Renal pelvis (tissue), 4 donors: ENCODE data around the gene ZNF143. TPM values are rescaled to one million over a fixed set of nuclear protein-coding genes. Genes with fewer than 3 reads are reported as not detected.
"Not testable (repeated sequence)": the region's sequence is repeated elsewhere in the genome, so short reads cannot be mapped to it uniquely, and the experiment has no call there.

Experiments
- DNase-seq: peaks from one replicate; pipeline ENCODE4 v3.0.0-alpha.2; 2013
- polyA plus RNA-seq, 3 donors: library from polyadenylated mRNA; unstranded; fragments of 120-200 nt; gene quantifications; one replicate each; pipeline ENCODE4 v1.2.1, GENCODE V29; 2013; ENCODE audit not compliant: insufficient read length in 3 of 3

The ZNF143 gene
- polyA plus RNA-seq, 3 donors: 26.2 to 29.9 (median 27.3) TPM

GRCh38 chr11:9533736-9534473 lies 73.1 kb downstream of the ZNF143 start:
- DNase-seq: no peak

GRCh38 chr11:9535189-9535781 lies 74.5 kb downstream of the ZNF143 start:
- no peak for DNase-seq

GRCh38 chr11:9538548-9538947 lies 77.7 kb downstream of the ZNF143 start:
- no peak for DNase-seq

- not testable (repeated sequence) for DNase-seq
Measured at GRCh38 chr11:9549216-9549615, 88.4 kb downstream of the ZNF143 start.

- no peak for DNase-seq
Measured at GRCh38 chr11:9550191-9550628, 89.4 kb downstream of the ZNF143 start.

GRCh38 chr11:9561279-9561982 lies 100.6 kb downstream of the ZNF143 start:
- DNase-seq: no peak

GRCh38 chr11:9562716-9563115 lies 101.9 kb downstream of the ZNF143 start:
- no peak for DNase-seq

- no peak for DNase-seq
Measured at GRCh38 chr11:9563196-9563730, 102.5 kb downstream of the ZNF143 start.

- DNase-seq: no peak
Measured at GRCh38 chr11:9565822-9566560, 105.2 kb downstream of the ZNF143 start.

GRCh38 chr11:9566561-9567063 lies 105.8 kb downstream of the ZNF143 start:
- no peak for DNase-seq

GRCh38 chr11:9567401-9567800 lies 106.6 kb downstream of the ZNF143 start:
- no peak for DNase-seq

- DNase-seq: peak; percentile 43
Measured at GRCh38 chr11:9568161-9568853, 107.5 kb downstream of the ZNF143 start.

- DNase-seq: peak; percentile 91
Measured at GRCh38 chr11:9568854-9569587, 108.2 kb downstream of the ZNF143 start.

- DNase-seq: no peak
Measured at GRCh38 chr11:9569588-9570164, 108.9 kb downstream of the ZNF143 start.

- DNase-seq: no peak
Measured at GRCh38 chr11:9570313-9571025, 109.7 kb downstream of the ZNF143 start.

- DNase-seq: no peak
Measured at GRCh38 chr11:9571071-9571762, 110.4 kb downstream of the ZNF143 start.

- DNase-seq: no peak
Measured at GRCh38 chr11:9571763-9572115, 110.9 kb downstream of the ZNF143 start.

GRCh38 chr11:9573052-9573774 lies 112.4 kb downstream of the ZNF143 start, which contains the start of gene WEE1:
WEE1 (plus strand) TSS chr11:9573670; CDS start chr11:9573934, 264 bp downstream.
- DNase-seq: peak; percentile 98
